HG03442 (cell line): ENCODE measurements around the gene NXF2B.
"Not testable (repeated sequence)": the region's sequence is repeated elsewhere in the genome, so short reads cannot be mapped to it uniquely, and the experiment has no call there.

ENCODE experiments used
- ATAC-seq: cut with Tn5 transposase; IDR thresholded peaks from one replicate; pipeline ENCODE4 v1.9.1; 2021; ENCODE audit warnings: mild to moderate bottlenecking, moderate library complexity; ENCODE audit not compliant: unreplicated experiment

Gene NXF2B

GRCh38 chrX:102439908-102440307 is at the start of gene NXF2B:
Gene NXF2B (minus strand): TSS chrX:102440008. CDS start chrX:102380036, 59,972 bp downstream.
- not testable (repeated sequence) for ATAC-seq

- ATAC-seq = not testable (repeated sequence)
Observed at GRCh38 chrX:102478765-102479164, 39.0 kb upstream of the NXF2B start.

GRCh38 chrX:102471762-102472220 is 32.0 kb upstream of the NXF2B start, which contains the start of gene TCP11X2:
Gene TCP11X2 (minus strand): TSS chrX:102471812.
- ATAC-seq = not testable (repeated sequence)

DNA sequence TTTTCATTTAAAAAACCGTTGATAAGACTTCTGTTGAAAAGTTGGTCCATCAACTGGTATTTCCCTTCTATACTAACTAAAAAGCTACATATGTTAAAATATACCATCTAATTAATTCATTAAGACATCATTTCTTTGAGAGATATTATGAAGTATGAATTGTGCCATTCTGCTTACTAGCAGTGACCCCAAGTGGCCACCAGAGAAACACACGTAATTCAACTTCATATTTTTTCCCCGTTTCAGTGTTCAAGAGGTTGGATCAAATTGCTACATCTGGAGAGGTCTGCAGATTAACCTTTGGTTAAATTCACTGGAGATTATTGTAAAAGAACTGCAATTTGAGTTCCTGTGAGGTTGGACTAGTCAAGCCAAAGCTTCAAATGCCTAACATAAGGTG is 30.4 kb upstream of the NXF2B start:
- ATAC-seq = not testable (repeated sequence)

- ATAC-seq = not testable (repeated sequence)
Observed at GRCh38 chrX:102458615-102459014, 18.8 kb upstream of the NXF2B start.

DNA sequence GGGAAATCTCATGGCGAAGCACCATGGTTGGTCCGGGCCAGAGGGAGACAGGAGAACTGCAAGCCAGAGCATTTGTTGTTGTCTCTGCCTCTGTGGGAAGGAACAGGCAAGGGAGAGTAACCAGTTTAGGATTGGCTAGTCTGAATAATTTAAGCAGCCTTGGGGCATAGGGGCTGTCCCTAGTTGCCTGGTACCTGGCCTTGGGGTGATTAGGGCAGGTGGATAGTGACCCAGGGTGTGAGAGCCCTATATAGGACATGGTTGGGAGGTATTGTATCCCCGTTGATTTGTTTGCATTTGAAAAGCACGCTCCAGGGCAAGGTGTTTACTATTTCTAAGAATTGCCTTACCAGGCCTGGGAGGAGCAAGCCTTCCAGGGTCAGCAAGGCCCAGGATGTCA is 25.3 kb downstream of the NXF2B start:
- not testable (repeated sequence) for ATAC-seq

GRCh38 chrX:102345916-102346315 is 93.9 kb downstream of the NXF2B start:
- peak; percentile 59 for ATAC-seq

DNA sequence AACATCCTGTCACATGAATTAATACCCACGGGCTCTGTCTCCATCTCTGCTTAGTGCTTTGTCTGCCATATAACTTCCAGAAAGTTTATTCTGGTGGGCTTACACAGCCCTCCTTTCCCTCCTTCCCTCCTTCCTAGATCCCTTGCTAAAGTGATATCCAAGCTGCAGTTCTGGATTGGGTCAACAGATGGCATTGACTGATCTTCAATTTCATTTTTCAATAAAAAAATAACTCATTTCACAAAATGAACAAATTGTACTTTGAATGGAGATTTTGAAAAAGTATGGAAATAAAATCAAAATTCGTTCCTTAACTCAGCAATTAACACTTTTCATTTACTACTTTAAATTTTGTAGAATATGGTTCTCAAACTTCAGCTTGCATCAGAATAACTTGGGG is 97.9 kb downstream of the NXF2B start:
- no peak for ATAC-seq

DNA sequence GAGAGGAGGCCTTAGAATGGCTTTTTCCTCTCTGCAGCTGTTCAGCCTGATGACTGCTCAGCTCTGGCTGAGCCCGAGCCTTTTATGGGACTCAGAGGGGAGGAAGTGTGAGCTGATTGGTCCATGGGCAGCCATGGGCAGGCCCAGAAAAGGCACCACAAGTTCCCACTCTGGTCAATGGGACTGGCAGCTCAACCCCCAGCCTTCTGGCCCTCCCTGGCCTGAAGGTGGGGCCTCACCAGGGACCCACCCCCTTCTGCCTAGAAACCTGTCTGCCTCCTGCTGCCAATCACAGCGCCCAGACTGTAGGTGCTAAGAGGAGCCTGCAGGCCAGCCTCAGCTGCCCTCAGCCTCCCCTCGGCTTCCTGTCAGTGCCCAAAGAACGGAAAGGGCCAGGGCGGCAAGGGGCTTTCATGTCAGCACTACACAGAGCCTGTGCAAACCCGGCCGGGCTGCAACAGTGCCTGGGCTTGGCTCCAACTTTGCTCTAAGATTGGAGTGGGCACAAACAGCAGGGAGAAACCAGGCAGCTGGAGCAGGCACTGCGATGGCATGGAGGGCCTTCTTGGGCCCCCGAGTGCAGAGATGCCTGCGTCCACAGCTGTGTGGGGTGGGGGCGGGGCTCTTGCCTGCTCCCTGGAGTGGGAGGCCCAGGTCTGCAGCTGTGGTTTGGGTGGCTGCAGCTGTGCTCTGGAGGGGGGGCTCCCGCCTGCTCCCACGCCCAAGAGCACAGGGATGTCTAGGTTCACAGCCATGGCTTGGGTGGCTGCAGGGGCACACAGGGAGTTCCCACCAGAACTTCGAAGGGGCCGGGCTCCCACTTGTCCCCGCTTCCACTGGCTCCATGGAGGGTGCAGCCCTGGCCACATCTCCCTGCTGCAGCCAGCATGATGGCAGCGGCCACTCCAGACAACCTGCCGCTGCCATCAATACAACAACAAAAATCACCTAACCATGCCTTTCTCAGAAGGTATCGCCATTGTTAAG is 100.2 kb downstream of the NXF2B start:
- ATAC-seq = no peak

- no peak for ATAC-seq
Observed at GRCh38 chrX:102338162-102338561, 101.6 kb downstream of the NXF2B start.
